ENCODE measurements around the gene PIK3R5.
"Not testable (repeated sequence)": the region's sequence is repeated elsewhere in the genome, so short reads cannot be mapped to it uniquely, and the experiment has no call there.

PIK3R5 gene

DNA sequence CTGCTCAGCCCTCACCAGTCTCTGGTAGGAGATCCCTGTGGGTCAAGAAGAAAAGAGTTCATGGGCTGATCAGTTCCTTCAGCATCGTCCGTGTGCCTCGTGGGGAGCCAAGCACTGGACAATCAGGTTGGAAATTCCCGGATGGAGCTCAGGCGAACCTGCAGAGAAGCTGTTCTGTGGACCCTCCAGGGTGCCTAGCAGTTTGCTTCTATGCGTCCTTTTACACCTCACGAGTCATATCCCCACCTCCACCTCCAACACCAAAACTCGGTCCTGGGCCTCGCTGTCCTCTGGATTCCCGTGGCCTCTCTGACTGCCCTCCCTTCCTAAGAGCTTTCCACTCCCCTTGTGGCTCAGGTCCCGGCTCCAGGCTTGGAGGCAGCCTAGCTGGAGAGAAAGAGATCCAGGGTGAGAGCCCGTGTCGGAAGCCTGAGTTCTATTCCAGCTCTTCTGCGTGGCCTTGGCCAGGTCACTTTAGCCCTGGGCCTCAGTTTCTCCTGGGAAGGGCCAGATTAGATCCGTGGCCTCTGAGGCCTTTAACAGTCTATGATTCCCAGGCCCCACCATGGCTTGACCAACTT is 71.8 kb downstream of the PIK3R5 start:
- DNase-seq: no peak

DNA sequence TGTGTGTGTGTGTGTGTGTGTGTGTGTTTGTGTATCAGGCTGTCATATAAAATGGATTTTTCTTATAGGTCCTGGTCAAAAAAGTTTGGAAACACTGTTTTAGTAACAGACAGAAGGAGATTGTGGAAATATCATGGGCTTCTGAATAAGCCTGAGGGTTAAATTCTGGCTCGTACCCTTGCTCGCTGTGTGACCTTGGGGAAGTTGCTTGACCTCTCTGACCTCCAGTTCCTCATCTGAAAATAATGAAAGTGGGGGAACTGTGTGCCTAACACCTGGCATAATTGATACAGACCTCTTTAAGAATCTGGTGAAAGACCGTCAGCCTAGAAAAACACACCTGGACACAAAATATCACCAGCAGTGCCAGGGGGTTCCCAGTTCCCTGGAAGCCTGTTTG is 72.4 kb downstream of the PIK3R5 start:
- no peak for DNase-seq

DNA sequence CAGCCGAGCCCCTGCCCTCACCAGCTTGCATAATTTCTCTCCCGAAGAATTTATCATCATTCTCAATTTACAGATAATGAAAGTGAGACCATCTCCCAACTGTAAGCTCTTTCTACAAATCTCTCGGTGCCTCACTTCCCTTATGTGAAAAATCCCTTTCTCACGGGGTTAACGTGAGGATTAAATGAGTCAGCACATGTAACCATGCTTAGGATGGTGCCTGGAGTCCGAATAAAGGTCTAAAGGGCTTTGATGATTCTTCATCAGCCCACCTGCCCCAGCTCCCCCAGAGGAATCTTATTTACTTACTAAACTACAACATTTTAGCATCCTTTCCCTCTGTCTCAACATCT is 73.2 kb downstream of the PIK3R5 start:
- no peak for DNase-seq

DNA sequence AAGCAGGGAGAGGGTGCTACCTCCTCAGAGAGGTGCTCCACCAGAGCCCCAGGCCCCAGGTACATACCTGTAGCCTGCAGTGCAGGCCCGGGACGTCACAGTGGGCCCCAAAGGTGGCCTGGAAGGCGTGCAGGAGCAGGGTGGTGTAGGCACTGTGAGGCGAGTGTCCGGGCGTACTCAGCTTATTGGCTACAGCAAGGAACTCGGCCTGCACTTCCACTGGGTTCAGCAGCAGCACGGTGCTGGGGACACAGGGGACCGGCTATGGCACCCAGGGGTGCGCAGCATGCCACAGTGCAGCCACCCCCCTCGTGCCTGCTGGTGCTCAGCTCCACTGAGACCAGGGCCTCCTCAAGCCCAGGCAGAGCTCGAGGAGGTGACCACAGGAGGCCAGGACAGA is 74.8 kb downstream of the PIK3R5 start:
- no peak for DNase-seq

DNA sequence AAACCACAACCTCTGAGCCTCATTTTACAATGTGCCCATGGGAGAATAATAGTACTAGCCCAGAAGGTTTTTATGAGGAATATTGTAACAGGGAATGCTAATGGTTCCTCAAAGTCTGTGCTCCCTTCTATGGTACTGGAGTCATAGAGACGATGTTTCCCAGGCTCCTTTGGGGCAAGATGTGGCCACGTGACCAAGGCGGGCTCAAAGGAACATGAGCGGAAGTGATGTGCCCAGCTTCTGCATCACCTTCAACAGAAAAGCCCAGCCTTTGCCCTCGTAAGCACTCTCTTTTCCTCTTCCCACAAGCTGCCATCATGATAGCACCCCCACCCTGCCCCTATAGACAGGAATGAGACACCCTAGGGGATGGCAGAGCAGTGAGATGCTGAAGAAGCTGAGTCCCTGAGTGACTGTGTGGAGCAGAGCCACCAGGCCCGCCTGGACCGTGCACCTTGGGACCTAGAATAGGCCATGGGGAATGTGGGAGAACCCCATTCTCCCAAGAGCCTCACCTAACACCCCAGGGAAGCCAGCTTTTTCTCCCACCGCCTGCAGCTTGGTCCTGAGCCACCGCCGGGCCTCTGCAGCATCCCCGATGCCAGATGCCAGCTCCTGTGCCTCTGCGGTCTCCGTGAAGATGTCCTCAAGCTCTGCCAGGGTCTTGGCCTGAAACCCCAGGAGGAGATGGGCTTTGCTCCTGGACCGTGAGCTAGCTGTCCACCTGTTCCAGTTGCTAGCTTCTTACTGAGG is 75.9 kb downstream of the PIK3R5 start:
- no peak for DNase-seq

DNA sequence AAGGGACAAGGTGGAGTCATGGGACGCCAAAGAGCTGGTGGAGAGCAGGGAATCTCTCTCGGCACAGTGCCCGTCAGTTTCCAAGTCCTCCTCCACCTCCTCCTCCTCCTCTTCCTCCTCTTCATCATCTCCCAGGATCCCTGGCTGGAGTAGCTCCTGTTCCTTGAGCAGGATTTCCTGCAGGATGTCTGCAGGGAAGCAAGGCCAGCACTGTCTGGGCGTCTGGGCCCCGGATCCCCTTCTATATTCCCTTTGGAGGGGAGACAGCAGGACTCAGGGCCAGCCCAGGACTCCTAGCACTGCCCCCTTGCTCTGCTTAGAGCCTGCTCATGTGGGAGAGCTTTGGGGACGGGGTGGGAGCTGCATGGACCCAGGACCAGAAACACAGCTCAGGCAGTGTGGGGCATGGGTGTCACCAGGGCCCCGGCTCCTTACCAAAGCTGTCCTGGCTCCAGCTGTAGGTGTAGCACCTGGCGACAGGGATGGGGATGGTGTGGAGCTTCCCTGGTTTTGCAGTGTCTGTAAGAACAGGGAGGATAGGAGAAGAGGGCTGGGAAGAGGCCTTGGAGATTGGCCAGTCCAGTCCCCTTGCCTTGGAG is 76.7 kb downstream of the PIK3R5 start:
- no peak for DNase-seq

DNA sequence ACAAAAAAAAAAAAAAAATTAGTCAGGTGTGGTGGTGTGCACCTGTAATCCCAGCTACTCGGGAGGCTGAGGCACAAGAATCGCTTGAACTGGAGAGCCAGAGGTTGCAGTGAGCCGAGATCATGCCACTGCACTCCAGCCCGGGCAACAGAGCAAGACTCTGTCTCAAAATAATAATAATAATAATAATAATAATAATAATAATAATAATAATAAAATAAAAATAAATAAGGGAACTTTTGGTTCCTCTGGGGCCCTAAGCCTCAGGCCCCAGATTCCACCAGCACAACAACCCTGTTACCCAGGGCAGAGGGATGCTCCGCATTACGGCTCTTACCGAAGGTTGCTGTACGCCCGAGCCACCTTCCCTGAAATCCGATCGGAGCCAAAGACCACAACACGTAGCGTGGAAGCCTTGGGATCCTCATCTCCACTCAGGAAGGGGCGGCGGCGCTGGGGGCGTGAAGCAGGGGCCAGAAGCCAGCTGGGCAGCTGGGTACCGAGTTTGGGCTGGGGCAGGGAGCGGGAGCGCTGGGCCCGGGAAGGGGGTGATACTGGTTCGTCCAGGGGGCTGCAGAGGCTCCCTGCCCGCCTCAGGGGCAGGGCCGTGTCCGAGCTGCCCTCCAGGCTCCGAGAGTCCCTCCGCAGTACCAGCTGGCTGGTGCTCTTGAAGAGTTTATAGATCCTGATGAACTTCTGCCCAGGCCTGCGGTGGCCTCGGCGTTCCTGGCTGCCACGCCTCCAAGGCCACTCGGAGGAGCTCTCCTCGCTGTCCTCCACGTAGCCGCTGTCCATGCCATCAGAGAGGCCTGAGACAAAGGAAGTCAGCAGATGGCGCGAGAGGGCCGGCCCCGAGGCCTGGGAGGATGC is 77.4 kb downstream of the PIK3R5 start:
- DNase-seq: no peak

DNA sequence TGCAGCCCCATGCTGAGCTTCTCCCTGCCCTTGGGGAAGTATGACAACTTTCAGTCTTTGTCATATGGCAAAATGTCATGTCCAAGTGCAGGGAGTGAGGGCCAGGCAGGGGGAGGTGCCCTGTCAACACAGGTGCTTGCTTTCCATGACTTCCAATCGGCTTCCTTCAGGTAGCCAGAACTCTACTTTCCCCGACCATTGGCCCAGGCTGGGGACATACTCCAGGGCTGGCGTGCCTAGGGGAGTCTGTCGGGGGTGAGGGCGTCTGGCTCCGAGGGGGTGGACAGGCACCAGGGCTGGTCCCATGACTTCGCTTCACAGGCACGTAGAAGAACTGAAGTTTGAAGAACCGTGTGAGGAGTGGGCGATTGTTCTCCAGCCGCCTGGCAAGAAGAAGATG is 78.2 kb downstream of the PIK3R5 start:
- no peak for DNase-seq

DNA sequence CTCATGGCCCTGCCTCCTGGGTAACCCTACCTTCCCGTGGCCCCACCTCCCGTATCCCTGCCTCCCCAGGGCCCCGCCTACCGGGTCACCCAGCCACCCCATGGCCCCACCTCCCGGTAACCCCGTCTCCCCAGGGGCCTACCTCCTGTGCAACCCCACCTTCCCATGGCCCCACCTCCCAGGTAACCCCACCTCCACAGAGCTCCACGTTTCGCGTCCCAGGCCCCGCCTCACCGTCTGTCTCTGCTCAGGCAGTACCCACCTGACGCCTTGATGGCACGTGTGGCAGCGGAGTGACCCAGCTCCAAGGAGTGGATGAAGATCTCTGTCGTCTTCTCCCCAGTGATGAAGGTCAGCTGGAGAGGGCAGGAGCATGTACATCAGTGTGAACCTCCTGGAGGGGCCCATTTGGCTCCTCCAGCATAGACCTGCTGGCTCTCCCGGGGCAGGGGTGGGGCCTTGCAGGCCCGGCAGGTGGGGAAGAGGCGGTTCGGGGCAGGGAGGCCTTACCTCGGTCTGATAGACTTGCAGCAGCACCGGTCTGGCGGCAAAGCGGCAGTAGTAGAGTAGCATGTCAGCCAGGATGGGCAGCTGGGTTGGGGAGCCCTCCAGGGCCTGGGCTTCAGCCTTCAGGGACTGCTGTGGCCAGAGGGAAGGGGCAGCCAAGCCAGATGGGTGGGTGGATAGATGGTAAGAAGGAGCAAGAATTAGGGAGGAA is 79.4 kb downstream of the PIK3R5 start:
- no peak for DNase-seq

DNA sequence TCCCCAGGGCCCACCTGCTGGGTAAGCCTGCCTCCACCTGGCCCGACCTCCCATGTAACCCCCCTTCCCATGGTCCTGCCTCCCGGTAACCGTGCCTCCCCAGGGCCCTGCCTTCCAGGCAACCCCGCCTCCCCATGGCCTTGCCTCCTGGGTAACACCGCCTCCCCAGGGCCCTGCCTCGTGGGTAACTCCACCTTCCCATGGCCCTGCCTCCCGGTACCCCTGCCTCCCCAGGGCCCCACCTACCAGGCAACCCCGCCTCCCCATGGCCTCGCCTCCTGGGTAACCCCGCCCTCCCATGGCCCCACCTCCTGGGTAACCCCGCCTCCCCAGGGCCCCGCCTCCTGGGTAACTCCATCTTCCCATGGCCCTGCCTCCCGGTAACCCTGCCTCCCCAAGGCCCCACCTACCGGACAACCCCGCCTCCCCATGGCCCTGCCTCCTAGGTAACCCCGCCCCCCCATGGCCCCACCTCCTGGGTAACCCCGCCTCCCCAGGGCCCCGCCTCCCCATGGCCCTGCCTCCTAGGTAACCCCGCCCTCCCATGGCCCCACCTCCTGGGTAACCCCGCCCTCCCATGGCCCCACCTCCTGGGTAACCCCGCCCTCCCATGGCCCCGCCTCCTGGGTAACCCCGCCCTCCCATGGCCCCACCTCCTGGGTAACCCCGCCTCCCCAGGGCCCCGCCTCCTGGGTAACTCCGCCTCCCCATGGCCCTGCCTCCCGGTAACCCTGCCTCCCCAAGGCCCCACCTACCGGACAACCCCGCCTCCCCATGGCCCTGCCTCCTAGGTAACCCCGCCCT is 80.1 kb downstream of the PIK3R5 start:
- DNase-seq: not testable (repeated sequence)

DNA sequence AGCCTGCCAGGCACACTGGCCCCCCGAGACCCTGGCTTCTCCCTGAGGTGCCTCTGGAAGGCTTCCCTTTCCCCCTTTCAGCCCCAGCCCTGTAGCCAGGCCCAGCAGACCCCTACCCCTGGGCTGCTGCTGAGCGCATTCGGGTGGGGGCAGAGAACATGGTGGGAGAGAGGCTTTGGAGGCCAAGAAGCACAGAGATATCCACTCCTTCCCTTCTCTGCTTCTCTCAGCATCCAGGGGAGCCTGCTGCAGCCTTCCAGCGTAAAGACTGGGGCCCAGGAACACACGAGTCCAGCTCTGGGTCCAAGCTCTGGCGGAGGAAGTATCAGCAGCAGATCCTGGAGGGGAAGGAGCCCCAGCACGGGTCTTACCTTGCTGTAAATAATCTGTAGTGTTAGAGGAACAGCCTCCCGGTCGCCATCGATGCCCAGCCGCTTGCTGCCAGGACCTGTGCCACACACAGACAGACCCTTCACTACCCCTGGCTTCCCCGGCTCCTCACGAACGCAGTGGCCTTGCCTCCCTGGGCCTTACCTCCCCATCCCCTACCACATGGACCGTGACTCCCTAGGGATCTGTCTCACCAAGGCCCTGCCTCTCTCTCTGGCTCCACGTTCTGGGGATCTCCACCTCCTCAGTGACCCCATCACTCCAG is 81.0 kb downstream of the PIK3R5 start:
- no peak for DNase-seq

DNA sequence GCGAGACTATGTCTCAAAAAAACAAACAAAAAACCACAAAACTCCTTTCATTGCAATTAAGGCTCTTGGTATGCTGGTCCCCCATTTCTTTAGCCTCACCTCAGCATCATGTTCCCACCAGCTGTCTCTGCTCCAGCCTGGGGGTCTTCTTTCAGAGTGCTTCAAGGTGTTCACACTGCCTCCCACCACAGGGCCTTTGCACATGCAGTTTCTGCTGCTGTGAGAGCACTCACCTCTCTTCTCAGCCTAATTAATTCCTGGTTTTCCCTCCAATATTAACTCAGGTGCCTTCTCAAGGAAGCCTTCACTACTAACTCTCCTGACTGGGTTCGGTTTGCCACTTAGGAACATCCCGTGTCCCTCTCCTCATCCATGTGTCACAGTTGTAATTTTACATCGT is 82.2 kb downstream of the PIK3R5 start:
- DNase-seq: no peak

DNA sequence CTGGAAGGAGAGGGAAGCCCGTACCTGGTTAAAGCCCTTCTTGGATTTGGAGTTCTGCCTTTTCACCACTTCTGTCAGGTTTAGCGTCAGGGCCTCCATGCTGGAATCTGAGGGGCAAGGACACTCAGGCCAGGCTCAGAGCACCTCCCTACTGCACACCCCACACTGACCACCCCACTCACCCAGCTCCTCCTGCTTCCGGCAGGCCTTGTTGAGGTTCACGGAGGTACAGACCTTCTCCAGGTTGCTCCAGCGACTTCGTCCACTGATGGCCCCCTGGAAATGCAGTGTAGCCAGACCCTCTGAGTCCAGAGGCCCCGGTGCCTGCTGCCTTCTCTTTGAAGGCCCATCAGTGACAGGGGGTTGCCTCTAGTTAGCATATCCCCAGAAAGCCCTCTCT is 83.9 kb downstream of the PIK3R5 start:
- no peak for DNase-seq

DNA sequence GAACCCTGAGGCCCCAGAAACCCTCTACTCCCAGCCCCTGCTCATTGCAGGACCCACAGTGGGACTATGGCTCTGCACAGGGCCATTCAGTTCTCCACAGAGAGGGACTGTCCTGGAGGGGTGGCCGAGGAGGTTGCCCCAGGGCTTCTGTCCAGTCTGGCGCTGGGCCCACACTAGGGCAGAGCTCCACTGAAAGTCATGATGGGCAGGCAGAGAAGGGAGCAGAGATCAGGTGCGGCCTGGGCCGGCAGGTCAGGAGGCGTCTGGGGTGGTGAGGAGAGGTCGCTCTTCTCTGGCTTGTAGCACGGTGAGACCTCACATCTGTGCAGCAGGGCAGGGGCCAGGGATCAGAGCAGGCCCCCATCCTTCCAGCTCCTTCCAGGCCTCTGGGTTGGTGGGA is 85.0 kb downstream of the PIK3R5 start:
- DNase-seq: no peak

DNA sequence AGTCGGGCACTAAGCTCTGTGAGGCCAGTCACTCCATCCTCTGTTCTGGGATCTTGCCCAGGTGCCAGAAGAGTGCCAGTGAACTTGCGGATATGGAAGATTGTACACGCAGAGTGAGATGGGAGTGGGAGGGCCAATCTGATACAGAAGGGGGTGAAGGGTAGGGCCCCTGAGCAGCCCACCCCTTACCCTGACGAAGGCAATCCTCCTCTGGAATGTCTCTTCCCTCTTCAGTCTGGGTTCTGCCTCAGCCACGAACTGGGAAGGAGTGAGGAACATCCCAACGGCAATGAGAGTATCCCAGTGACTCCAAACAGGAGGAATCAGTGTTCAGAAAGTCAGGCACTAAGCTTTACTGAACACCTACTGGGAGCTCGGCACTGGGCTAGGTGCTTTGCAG is 86.1 kb downstream of the PIK3R5 start:
- no peak for DNase-seq

DNA sequence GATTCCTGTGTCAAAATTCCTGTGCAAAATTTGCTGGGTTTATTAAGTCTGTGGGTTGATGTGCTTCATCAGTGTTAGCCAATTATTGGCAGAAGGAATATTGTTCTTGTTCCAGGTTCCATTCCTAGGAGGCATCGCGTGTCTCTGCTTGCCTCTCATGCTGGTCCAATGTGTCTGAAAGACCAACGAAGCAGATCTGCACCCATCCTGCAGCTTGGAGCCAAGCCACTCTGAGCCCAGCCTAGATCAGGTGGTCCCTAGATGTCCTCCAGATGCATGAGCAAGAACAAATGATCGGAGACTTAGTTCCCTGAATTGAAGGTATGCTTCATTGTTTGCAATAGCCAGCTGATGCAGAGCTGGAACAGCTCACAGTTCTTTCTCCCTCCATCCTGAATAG is 87.5 kb downstream of the PIK3R5 start:
- DNase-seq: no peak

DNA sequence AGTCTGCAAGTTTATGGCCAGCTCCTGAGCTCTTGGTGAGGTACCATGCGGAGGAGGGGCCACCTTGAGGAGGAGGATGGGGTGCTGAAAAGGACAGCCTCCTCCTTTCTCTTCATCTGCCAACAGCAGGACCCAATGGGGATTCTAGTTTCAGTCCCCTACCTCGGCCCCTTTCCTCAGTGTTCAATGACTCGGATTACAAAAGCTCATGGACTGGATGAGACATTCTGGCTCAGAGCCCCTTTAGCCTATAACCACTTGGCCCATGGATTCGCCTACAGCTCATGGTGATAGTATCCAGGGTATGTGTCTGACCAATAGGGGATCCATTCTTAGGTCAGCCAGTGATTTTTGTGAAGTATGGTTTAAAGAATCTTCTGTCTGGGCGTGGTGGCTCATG is 89.5 kb downstream of the PIK3R5 start:
- no peak for DNase-seq

DNA sequence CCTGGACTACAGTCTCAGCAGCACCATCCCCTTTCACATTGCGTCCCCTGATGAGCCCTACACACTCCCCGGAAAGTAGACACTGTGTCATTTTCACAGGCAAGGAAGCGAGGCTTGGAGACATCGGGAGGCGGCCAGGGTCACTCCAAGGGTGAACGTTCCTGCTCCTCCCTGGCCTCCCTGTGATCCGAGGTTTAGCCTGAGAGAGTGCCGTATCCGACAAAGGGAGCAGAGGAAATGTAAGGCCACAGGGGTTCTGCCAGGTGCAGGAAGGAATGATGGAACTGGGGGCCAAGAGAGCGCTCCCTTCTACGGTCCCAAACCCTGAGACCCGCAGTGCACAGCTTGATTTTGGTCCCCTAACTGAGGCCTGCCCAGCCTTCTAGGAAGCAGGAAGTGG is 90.1 kb downstream of the PIK3R5 start:
- no peak for DNase-seq

DNA sequence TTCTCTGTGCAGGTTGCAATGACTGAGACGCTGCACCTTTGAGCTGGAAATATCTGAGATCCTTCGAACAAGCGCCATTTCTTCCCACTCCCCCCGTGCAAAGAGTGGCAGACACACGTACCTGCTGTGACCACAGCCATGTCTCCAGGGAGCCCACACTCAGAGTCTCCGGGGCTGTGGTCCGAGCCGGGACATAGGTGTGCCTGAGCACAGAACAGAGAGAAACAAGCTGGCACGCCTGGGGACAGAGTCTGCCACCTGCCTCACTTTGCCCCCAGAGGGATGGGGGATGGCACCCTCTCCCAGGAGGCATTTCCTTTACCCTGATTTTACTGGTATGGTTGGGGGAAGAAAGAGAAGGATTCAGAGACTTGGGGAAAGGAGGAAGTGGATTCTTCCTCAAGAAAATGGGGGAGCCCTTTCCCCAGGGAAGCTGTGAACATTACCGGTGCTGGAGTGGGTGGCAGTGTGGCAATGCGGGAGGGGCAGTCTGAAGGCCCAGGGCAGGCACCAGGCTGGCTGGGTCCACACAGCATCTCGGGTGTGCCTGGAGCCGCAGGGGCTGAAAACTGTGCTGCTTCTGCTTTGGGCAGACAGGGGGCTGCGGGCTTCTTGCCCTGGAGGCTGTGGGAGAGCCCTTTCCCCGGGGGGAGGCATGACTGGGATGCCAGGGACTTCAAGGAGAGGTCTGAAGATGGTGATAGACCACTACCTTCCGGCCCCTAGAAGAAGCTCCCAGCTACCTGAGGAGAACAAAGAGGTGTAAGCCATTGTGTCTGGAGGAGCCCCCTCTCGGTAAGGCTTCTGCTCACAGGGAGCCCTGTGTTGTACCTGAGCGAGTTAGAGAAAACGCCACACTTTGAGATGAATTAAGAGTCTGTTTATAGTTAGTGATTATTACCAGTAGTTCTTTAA is 91.4 kb downstream of the PIK3R5 start:
- DNase-seq: no peak

DNA sequence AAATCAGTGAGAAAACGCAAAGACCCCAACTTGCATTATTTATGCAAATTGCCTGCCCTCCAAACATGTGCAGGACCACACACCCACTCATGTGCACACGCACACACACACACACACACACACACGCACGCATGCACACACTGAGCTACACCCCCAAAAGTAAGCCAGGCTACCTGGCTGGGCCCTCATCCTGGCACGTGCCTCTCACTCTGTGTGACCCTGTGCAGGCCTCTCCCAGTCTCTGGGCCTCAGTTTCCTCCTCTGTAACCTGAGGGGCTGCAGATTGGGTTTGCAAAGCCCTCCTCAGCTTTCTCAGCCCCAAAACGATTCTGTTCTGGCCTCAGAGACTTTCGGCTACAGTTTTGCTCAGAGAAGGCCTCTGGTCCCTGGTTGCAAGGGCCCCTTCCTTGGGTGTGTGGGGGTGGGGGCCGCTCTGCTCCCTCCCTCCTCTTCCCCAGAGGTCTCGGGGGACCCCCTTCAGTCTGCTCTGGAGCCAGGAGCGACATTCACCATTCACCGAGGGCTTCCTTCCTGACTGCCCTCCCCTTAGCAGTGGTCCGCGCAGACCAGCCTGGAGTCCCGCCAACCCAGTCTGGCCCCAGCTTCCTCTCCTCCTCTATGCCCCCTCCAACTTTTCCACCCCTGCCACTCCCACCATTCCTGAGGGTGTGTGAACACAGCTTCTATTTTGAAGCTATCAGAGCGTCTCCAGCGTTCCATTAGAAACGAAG is 92.6 kb downstream of the PIK3R5 start:
- DNase-seq: no peak
